ENCODE results near the gene ABCG2.

ABCG2 gene

DNA sequence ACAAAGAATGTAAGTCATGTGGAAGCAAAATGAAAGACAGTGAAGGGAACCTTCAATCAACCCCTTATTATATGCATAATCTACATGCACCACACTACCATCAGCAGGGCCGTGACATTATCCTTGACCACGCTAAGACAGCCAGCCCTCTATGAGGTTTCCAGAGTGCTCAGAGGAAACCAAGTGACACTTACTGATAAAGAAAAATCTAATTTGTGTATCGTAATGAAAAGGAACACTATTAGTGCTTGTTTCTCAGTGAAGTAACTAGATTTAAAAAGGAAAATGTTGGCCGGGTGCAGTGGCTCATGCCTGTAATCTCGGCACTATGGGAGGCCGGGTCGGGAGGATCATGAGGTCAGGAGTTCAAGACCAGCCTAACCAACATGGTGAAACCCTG is 56.4 kb downstream of the ABCG2 start:
- TF ChIP-seq, protein P1, sequence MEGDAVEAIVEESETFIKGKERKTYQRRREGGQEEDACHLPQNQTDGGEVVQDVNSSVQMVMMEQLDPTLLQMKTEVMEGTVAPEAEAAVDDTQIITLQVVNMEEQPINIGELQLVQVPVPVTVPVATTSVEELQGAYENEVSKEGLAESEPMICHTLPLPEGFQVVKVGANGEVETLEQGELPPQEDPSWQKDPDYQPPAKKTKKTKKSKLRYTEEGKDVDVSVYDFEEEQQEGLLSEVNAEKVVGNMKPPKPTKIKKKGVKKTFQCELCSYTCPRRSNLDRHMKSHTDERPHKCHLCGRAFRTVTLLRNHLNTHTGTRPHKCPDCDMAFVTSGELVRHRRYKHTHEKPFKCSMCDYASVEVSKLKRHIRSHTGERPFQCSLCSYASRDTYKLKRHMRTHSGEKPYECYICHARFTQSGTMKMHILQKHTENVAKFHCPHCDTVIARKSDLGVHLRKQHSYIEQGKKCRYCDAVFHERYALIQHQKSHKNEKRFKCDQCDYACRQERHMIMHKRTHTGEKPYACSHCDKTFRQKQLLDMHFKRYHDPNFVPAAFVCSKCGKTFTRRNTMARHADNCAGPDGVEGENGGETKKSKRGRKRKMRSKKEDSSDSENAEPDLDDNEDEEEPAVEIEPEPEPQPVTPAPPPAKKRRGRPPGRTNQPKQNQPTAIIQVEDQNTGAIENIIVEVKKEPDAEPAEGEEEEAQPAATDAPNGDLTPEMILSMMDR (IDR thresholded peaks at IDR 0.05; ENCODE audit: extremely low read depth, insufficient read depth, missing control alignments): no peak
- in situ Hi-C loops (cut with MboI; ENCODE audit: low pct_unique_long_range_greater_than_20kb, low sequenced_read_pairs, unreplicated experiment): no loop called here
- DNase-seq (ENCODE audit: low spot score): no peak

DNA sequence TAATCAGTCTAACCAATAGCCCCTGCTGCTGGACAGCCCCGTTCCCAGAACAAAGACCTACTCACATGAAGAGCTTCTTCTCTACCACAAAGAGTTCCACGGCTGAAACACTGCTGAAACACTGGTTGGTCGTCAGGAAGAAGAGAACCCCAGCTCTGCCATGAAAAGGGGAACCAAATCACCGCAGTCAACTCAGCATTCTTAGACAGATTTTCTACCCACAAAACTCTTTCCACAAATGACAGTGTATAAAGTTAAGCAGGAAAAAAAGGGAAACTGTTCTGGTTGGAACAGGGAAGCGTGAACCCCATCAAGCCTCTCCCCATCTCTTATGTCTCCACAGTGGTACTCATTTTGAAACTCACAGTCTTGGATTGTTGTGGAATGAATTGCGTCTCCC is 57.3 kb downstream of the ABCG2 start:
- no peak for DNase-seq (ENCODE audit: low spot score)
- TF ChIP-seq, protein P1 (IDR thresholded peaks at IDR 0.05; ENCODE audit: extremely low read depth, insufficient read depth, missing control alignments): no peak
- in situ Hi-C loops (cut with MboI; ENCODE audit: low pct_unique_long_range_greater_than_20kb, low sequenced_read_pairs, unreplicated experiment): no loop called here

DNA sequence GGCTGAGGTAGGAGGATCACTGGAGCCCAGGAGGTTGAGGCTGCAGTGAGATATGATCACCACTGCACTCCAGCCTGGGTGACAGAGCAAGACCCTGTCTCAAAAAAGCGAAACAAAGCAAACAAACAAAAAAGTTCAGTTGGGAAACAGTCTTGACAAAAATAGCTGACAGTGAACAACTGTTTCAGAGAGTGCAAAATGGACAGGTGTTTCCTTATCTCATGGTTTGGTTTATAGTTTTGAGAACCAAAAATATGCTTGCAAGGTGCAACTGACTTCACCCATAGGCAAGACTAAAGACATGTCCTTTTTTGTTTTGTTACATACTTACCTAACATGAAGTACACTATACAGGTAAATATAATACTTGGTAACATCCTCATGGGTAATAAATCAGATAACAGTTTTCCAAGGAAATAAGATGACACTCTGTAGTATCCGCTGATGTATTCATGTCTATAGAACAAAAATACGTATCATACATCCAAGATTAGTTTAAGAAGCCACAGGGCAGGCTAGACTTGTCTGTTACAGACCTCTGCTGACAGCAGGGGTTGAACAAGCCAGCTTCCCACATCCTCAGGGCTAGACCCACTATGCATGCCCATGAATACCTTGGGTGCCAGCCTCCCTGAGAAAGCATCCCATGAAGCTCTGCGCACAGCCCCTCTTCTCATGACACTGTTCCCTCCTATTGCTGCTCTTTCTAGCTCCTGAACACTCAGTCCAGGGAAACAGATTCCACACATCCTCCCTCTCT is 59.3 kb downstream of the ABCG2 start:
- DNase-seq (ENCODE audit: low spot score): no peak
- in situ Hi-C loops (cut with MboI; ENCODE audit: low pct_unique_long_range_greater_than_20kb, low sequenced_read_pairs, unreplicated experiment): no loop called here
- TF ChIP-seq, protein P1 (IDR thresholded peaks at IDR 0.05; ENCODE audit: extremely low read depth, insufficient read depth, missing control alignments): no peak

DNA sequence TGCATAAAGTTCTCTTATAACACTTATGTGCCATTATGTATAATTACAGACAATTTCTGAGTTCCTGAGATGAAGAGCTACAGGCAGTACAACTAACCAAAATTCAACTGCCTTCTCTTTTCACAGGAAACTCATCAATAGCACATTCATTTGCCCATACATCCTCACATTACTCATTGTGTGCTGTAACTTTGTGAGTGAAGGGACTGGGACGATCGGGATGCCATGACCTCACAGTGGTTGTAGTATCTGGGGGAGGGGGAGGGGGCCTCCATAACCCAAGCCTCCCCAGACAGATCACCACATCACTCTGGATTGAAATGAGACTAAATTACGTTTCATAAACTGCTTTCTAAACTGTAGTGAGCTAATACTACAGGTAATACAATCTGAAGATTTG is 60.7 kb downstream of the ABCG2 start:
- TF ChIP-seq, protein P1 (IDR thresholded peaks at IDR 0.05; ENCODE audit: extremely low read depth, insufficient read depth, missing control alignments): no peak

DNA sequence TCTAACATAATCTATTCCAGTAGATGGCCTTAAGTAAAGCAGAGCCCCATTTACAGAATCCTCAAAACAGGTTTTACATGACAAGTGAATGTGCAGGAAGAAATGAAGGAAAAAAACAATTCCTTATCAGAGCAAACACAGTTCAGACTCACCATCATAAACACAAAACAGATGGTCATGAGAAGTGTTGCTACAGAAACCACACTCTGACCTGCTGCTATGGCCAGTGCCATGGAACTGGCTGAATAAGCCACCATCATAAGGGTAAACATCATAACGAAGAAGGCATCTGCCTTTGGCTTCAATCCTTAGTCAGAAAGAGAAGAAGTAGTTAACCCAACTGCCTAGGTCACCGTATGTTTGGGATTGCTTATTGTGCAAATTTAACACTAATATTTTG is 61.1 kb downstream of the ABCG2 start:
- DNase-seq (ENCODE audit: low spot score): no peak
- TF ChIP-seq, protein P1 (IDR thresholded peaks at IDR 0.05; ENCODE audit: extremely low read depth, insufficient read depth, missing control alignments): no peak
- in situ Hi-C loops (cut with MboI; ENCODE audit: low pct_unique_long_range_greater_than_20kb, low sequenced_read_pairs, unreplicated experiment): no loop called here

More for the DNA sequence above, 60.7 kb downstream of the ABCG2 start:
- no peak for DNase-seq (ENCODE audit: low spot score)
- in situ Hi-C loops (cut with MboI; ENCODE audit: low pct_unique_long_range_greater_than_20kb, low sequenced_read_pairs, unreplicated experiment): no loop called here

DNA sequence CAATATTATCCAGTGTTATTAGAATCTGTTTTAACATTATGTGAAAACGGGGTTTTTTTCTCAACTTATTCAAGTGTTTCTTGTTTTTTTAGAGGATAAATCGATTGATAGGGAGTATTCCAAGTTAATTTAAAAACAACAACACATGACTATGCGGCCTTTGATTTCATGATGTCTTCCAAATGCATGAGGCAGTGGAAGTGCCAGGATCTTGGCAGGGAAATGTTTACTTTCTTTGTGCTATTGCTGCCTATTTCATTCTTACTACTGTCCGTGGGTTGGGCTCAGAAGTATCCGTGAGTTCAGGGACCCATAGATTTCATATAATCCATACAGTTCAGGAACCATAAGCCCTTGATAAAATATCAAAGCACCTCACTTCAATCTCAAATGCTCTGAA is 64.6 kb downstream of the ABCG2 start:
- in situ Hi-C loops (cut with MboI; ENCODE audit: low pct_unique_long_range_greater_than_20kb, low sequenced_read_pairs, unreplicated experiment): no loop called here
- TF ChIP-seq, protein P1 (IDR thresholded peaks at IDR 0.05; ENCODE audit: extremely low read depth, insufficient read depth, missing control alignments): no peak
- no peak for DNase-seq (ENCODE audit: low spot score)

Measured in GM13977 (cell line).